Measurements from ENCODE around the gene NETO2. TPM values are rescaled to one million over a fixed set of nuclear protein-coding genes. Genes with fewer than 3 reads are reported as not detected.

The NETO2 gene
- total and polyA plus RNA-seq, 2 of the 13 experiments (the other 11 are each of a cell fraction or from before 2014, with no cell fraction given): 8.2 to 13.5 TPM

GRCh38 chr16:47037746-47038458 lies 105.8 kb downstream of the NETO2 start (continued):
- TF ChIP-seq KIAA2018 (CRISPR knock-in tag; IDR thresholded peaks at IDR 0.05; ENCODE audit: borderline replicate concordance): no peak
- no peak for TF ChIP-seq ZFP1 (CRISPR knock-in tag; IDR thresholded peaks at IDR 0.05)
- no peak for TF ChIP-seq ZNF792 (CRISPR knock-in tag; IDR thresholded peaks at IDR 0.05)
- TF ChIP-seq ZFP41 (CRISPR knock-in tag; IDR thresholded peaks at IDR 0.05; ENCODE audit: borderline replicate concordance): no peak
- no peak for TF ChIP-seq ZBTB1 (CRISPR knock-in tag; IDR thresholded peaks at IDR 0.05; ENCODE audit: borderline replicate concordance)
- no peak for TF ChIP-seq MED8 (CRISPR knock-in tag; IDR thresholded peaks at IDR 0.05; ENCODE audit: insufficient replicate concordance)
- 0 out of 2 replicates have a peak, but pooled peaks have one; percentile 4 for TF ChIP-seq SRF (IDR thresholded peaks at IDR 0.05; ENCODE audit: low read depth, low read length)
- TF ChIP-seq SP1 (IDR thresholded peaks at IDR 0.05): no peak
- TF ChIP-seq SP1 (CRISPR knock-in tag; IDR thresholded peaks at IDR 0.05): peak; percentile 69
- TF ChIP-seq ZNF614 (CRISPR knock-in tag; IDR thresholded peaks at IDR 0.05; ENCODE audit: borderline replicate concordance): peak; percentile 68; the same call in 1 of the 2 replicates
- TF ChIP-seq SP140L (CRISPR knock-in tag; IDR thresholded peaks at IDR 0.05; ENCODE audit: borderline replicate concordance): no peak
- TF ChIP-seq ZUFSP (CRISPR knock-in tag; IDR thresholded peaks at IDR 0.05; ENCODE audit: borderline replicate concordance): no peak
- TF ChIP-seq MATR3 (CRISPR knock-in tag; IDR thresholded peaks at IDR 0.05): no peak
- peak; percentile 90 for TF ChIP-seq MEIS1 (CRISPR knock-in tag; IDR thresholded peaks at IDR 0.05; ENCODE audit: borderline replicate concordance)
- no peak for TF ChIP-seq ZBTB44 (CRISPR knock-in tag; IDR thresholded peaks at IDR 0.05)

Data from HepG2 (cell line).